ENCODE results near the gene SAPCD2.

The SAPCD2 gene

DNA sequence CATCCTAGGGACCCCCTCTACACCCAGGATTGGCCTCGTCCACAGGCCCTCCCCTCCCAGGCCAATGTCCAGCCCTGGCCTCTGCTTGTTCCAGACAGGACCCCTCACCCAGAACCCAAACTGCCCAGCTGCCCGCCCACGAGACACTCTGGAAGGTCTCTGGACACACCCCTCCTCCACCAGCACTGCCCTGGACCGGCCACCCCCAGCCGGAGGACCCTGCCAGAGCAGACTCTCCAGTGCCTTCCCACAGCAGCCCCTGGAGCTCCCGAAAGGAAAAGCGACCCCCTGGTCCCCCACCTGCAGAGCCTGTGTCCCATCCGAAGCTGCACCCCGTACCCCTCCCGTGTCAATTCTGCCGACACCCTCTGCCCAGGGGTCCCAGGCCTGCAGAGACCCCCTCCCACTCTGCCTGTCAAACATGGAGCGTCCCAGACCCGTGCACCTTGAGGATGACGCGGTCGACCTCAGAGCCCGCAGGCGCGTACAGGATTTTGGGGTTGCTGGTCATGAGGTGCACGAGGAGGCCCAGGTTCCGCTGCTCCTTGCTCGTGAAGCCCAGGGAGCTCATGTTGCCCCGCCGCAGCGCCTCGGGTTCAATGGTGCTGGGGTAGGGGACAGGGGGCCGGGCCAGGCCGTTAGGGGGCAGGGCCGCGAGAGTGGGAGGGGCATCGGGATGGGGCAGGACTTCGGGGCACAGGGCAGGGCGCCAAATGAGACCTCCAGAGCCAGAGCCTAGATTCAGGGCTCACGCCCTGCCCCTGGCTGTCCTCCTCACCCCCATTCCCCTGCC lies 50.3 kb downstream of the SAPCD2 start:
- DNase-seq (ENCODE audit: low read depth in 2 of 2, low spot score in 1 of 2) = no peak

DNA sequence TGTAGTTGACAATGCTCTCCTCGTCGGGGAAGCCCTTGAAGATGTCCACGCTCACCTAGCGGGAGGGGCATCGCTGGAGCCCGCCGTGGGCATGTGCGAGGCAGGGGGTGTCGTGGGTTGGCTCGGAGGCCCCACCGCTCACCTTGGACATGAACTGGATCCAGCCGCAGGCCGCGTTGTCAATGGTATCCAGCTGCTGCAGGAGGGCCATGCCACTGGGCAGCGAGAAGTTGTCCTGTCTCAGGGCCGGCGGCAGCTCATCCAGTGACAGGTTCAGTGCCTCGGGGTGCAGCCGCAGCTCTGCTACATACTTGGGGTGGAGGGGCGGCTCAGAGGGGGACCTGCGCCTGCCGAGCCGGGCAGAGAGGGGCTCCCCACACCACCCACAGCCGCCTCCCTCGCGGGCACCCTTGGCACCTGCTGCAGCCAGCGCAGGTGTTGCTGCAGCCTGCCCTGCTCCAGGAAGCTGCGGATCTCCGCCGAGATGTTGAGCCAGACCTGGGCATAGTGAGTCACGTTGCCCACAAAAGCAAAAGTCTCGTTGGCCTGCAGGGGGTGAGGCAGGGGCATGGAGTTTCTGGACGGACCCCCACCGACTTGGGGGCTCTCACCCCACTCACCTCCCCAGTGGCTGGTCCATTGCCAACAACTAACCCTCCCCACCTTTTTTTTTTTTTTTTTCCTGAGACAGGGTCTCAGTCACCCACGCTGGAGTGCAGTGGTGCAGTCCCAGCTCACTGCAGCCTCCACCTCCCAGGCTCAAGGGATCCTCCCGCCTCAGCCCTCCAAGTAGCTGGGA lies 51.4 kb downstream of the SAPCD2 start:
- DNase-seq (ENCODE audit: low read depth in 2 of 2, low spot score in 1 of 2) = no peak

DNA sequence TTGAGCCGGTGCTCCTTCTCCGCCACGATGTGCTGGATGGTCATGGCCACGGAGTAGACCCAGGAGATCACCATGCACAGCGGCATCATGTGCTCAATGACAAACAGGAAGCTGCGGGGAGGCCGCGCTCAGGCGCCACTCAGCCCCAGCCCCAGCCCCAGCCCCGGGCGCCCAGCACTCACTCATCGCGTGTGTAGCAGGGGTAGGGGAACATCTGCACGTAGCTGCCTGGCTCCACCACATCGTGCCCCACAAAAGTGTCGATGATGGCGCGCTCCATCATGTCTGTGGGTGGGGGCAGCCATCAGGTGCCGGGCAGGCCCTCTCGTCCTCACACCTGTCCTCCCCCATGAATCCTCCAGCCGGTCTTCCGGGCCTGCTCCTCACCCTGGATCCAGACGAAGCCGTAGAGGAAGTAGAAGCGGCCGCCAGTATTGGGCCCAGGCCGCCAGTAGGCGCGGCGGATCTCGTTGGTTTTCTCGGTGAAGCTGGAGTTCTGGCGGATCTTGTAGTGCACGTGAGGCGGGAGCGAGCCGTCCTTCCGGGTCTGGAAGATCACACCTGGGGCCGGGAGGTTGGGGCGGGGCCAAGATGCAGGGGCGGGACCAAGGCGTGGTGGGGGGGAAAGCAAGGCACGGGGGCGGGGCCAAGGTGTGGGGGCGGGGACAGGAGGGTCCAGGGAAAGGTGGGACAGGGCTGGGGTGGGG lies 52.4 kb downstream of the SAPCD2 start:
- DNase-seq (ENCODE audit: low read depth in 2 of 2, low spot score in 1 of 2) = no peak

DNA sequence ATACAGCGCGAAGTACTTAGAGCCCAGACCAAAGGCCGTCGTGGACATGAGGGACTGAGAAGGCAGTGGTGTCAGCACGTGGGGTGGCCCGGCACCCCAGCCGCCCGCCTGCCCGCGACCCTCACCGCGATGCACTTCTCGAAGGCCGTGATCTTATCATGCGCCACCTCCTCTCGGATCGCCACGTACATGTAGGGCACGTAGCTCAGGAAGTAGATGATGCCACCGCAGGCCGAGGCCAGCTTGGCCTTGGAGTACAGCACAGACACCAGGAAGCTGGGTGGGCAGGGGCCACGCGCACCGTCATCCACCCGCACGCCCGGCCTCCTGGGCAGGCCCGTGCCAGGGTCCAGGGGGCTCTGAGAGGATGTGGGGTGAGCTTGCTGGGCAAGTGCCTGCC lies 53.3 kb downstream of the SAPCD2 start:
- DNase-seq (ENCODE audit: low read depth in 2 of 2, low spot score in 1 of 2) = no peak

DNA sequence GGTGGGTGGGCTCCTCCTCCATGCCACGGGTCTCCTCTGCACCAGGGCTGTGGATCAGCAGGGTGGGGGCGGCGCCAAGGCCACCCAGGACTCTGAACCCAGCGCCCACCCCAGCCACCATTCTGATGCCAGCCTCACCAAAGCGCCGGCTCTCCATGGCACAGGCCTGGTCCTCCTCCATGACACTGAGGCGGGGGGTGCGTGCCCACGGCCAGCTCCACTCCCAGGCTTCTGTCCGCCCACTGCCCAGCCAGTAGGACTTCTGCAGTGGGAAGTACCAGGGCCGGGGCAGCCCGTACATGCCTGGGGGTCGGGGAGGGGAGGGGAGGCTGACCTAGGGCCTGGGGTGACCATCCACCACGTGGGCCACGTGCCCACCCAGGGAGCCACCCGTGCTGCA lies 53.9 kb downstream of the SAPCD2 start:
- no peak for DNase-seq (ENCODE audit: low read depth in 2 of 2, low spot score in 1 of 2)

DNA sequence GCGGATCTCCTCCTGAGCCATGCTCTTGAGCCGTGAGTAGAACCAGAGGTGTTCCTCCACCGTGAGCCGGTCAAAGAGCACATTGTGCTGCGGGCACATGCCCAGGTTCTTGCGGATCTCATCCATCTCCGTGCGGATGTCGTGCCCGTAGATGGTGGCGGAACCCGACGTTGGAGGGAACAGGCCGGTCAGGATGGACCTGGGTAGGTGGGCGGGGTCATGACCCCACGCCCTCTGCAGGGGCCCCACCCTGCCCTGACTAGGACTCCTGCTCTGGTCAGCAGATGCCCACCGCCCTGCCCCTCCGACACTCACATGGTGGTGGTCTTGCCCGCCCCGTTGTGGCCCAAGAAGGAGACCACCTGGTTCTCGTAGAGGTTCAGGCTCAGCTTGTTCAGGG lies 54.4 kb downstream of the SAPCD2 start:
- DNase-seq (ENCODE audit: low read depth in 2 of 2, low spot score in 1 of 2) = no peak

DNA sequence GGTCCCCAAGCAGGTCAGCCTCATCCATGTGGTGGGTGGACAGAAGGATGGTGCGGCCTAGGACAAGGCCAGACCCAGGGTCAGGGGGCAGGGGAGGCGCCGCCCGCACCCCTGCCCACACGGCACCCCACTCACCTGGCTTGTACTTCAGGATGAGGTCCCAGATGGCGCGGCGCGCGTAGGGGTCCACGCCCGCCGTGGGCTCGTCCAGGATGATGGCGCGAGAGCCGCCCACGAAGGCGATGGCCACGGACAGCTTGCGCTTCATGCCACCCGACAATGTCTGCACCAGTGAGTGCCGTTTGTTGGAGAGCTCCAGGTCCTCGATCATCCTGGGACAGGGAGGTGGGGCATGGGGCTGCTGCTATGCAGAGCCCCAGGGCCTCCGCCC lies 54.8 kb downstream of the SAPCD2 start:
- no peak for DNase-seq (ENCODE audit: low read depth in 2 of 2, low spot score in 1 of 2)

DNA sequence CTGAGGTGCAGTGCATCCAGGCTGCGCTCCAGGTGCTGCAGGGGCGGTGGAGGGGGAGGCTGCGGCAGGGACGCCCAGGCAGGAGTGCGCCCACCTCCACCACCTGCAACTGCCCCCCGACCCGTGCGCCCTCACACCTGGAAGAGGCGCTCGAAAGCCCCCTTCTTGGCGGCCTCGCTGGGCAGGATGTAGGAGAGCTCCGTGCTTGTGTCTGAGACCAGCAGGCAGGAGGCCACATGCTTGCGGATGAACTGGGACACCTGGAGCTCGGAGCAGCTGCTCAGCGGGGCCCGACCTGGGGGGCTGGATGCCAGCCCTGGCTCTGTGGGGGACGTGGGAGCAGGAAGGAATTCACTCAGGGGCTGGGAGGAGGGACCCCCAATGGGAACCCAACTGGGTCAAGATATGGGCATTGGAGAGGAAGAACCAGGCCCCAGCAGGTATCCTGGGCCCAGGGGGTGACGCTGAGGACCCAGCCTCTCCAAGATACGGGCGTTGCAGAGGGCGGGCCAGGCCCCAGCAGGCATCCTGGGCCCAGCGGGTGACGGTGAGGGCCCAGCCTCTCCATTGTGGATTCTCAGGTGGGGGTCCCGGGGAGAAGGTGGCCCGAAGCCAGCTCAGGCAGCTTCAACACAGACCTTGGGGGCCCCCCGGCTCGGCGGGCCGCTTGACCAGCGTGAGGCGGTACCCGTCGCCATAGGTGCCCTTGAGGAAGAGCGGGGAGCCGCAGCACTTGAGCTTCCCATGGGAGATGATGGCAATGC lies 55.4 kb downstream of the SAPCD2 start:
- DNase-seq (ENCODE audit: low read depth in 2 of 2, low spot score in 1 of 2) = no peak

DNA sequence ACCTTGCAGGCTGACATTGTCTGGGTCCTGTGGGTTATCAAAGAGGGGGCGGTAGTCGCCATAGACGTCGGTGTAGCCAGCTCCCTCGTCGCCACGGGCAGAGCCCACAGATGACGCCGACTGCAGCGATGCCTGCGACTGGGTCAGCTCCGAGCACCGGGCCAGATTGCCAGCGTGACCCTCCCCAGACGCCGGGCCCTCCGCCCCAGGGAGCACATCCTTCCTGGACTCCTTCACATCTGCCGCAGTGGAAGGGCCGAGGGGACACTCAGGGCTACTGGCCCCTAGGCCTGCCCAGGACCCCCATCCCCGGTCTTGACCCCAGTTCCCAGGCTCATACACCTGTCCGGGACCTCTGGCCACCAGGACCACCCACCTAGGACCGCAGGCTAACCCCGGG lies 56.2 kb downstream of the SAPCD2 start:
- no peak for DNase-seq (ENCODE audit: low read depth in 2 of 2, low spot score in 1 of 2)

DNA sequence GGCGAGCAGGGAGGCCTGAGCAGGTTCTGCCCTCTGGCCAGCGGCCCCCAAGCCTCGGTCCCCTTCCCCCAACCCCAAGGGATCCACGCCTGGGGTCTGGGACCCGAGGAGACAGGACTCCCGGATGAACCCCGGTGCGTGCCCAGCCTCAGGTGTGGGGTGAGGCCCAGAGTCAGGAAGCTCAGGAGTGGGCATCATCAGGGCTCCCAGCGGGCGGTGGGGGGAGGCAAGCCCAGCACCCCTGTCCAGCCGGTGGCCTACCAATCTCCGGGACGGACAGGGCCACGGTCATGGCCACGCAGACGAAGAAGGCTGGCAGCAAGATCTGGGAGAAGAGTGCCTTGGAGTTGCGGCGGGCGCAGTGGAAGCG lies 56.8 kb downstream of the SAPCD2 start:
- no peak for DNase-seq (ENCODE audit: low read depth in 2 of 2, low spot score in 1 of 2)

DNA sequence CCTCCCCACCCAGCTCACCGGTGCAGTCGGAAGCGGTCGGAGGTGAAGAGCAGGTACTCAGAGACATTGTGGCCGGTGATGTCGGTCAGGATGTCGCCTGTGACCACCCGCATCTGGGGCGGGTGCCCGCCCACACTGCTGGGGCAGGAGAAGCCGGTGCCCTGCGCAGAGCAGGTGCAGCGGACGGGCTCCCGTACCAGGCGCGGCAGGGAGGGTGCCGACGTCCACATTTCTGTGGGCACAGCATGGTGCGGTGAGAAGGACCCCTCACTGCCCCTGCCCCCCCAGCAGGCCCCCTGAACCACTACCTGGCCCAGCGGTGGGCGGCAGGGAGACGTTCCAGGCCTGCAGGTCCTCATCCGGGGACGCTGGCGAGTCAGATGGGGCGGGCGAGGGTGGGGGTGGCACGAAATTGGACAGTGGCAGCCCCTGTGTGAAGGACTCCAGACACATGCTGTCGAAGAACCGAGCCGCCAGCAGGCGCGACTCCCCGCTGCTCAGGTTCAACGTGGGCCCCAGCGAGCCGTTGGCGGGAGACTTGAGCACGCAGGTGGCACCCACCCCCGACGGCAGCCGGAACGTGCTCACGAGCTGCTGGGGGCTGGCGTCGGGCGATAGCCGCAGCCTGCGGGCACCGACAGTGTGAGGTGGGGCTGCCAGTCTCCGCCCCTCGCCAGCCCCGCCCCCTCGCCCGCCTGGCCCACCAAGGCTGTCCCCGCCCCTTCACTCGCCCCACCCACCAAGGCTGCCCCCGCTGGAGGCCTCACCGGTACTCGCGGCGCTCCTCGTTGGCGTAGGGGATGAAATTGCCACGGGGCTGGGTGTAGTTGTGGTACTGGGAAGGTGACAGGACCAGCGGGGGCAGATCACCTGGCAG lies 57.4 kb downstream of the SAPCD2 start:
- DNase-seq (ENCODE audit: low read depth in 2 of 2, low spot score in 1 of 2) = no peak
